HG02981 (cell line): Measurements from ENCODE around the gene E2F4.

Experiments
- ATAC-seq: cut with Tn5 transposase; IDR thresholded peaks from one replicate; pipeline ENCODE4 v1.9.1; 2021; ENCODE audit warnings: mild to moderate bottlenecking, moderate library complexity; ENCODE audit not compliant: unreplicated experiment

E2F4 gene

DNA sequence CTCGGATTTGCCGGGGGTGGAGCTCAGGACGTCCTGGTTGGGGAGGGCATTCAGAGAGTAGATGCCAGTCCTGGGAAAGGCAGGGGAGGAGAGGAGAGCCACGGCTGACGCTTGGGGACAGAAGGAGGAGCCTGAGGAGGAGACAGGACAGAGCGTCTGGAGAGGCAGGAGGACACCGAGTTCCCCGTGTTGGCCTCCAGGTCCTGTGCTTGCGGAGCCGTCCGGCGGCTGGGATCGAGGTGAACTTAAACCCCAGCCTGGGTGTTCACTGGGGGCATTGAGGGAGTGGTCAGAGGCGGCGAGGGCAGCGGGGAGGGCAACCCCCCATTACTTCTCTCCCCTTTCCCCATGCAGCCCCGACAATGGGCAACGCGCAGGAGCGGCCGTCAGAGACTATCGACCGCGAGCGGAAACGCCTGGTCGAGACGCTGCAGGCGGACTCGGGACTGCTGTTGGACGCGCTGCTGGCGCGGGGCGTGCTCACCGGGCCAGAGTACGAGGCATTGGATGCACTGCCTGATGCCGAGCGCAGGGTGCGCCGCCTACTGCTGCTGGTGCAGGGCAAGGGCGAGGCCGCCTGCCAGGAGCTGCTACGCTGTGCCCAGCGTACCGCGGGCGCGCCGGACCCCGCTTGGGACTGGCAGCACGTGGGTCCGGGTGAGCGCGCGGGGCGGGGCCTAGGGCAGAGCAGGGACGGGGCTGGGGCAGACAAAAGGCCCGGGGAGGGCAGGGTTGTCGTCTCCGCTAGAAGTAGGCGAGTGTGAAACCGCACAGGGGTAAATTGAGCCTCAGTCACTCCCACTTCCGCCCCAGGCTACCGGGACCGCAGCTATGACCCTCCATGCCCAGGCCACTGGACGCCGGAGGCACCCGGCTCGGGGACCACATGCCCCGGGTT lies 17.9 kb upstream of the E2F4 start:
- peak; percentile 39 for ATAC-seq

GRCh38 chr16:67174706-67175231 lies 17.2 kb upstream of the E2F4 start:
- ATAC-seq, result no peak

DNA sequence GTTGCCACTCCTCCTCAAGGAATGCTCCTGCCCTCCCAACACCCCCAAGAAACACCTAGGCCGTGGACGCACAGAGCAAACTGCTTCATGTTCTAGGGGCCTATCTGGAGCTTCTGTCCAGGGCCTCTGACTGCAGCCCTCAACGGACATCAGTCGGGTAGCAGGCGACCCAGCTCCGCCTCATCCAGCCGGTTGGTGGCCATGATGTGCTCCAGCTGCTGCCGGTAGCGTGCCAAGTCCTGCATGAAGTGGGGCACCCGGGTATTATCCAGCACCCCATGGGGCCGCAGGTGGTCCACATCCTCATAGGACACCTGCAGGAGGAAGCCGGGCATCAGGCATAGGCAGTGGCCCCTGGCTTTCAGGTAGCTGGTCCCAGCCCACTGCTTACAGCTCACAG lies 15.3 kb upstream of the E2F4 start:
- ATAC-seq, result no peak

DNA sequence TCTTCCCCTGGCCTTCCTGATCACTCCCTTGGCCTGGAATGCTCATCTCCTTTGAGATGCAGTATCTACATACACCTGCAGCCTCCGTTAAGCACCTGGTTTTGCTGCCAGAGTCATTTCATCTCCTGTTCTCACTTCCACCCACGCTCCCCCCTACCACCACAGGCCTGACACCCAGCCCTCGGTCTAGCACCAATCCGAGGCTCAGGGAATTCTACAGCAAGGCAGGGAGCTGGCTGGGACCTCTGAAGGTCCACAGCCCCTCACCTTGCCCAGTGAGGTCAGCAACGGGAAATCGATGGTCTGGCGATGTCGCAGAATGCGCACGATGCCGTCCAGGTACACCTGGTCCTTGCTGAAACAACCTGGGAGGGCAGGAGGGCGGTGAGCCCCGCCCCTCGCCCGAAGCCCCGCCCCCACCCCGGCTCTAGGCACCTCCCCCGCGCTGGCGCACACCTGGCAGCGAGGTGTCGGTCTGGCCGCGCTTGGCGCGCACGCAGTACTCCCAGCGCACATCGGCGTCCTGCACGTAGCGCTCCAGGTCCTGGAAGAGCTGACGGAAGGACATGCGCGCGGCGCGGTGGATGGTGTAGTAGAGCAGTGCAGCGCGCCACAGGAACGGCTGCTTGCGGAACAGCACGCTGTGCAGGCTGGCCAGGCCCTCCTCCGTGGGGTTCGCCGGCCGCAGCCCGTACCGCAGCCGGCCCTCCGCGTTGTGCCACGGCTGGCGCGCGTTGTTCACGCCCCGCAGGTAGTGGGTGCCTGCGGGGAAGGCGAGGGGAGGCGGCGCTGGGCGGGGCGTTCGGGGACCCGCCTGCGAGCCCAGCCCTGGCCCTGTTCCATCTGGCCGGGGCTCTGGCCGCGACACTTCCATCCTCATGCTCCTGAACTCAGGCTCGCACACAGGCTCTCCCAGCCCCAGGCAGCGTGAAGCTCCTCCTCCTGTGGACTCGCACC lies 13.9 kb upstream of the E2F4 start:
- no peak for ATAC-seq

- ATAC-seq, result no peak
Measured at GRCh38 chr16:67179421-67180080, 12.4 kb upstream of the E2F4 start.

DNA sequence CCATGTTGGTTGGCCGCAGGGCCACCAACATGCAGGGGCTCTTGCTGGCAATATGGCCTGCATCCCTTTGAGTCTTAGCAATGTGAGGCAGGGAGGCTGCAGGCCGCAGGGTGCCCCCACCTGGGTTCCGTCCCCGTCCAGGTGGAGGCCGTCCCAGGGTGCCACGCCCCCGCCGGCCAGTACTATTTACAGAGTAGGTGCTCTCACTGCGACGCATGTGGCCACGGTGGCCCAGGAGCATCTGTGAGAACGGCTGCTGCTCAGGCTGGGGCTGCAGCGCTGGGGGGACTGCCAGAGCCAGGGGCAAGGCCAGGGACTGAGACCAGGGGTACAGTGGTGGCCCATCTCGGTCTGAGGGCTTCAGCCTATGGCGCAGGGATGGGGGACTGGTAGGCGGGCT lies 11.8 kb upstream of the E2F4 start:
- ATAC-seq, result no peak

- no peak for ATAC-seq
Measured at GRCh38 chr16:67181346-67181745, 10.6 kb upstream of the E2F4 start.

DNA sequence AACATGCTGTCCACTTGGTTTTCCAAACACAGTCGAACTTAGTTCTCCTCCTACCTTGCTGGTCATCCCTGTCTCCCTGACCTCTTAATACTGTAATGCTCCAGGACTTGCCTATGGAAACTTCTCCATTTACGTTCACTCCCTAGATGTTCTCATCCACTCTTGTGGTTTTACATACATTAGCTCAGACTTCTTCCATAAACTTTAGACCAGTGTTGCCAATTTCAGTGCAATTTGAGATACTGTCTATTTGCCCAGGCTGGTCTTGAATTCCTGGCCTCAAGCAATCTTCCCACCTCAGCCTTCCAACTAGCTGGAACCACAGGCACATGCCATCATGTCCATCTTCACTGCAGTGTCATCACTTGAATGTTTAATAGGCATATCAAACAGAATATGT lies 9.7 kb upstream of the E2F4 start:
- no peak for ATAC-seq

GRCh38 chr16:67183284-67183626 lies 8.7 kb upstream of the E2F4 start:
- ATAC-seq, result no peak

- ATAC-seq, result peak; percentile 90
Measured at GRCh38 chr16:67183627-67184452, 8.1 kb upstream of the E2F4 start, which contains the start of gene MATCAP1. Gene MATCAP1 (minus strand): TSS chr16:67183963. CDS start chr16:67180610, 3,353 bp downstream.

DNA sequence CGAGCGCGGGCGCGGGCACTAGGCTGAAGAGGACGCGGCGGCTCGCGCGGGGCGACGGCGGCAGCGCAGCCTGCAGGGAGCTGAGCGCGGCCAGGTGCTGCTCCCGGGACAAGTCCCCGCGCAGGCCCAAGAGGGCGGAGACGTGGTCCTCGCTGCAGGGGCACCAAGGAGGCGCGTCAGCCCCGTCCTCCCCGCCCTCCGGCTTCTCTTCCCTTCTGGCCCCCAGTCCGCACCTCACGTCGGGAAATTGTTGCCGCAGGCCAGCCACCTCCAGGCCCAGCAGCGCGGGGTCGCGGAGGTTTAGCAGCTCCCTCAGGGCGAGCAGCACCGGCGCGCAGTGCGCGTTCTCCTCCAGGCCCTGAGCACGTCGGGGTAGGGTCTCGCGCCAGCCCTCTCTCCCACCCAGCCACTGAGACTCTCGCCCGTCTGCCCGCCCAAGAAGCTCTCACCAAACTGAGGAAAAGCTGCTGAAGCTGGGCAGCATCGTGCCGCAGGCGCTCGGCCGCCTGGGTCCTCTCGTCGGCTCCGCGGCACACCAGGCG lies 7.4 kb upstream of the E2F4 start:
- ATAC-seq, result peak; percentile 2

GRCh38 chr16:67184995-67185650 lies 6.8 kb upstream of the E2F4 start:
- ATAC-seq, result no peak

GRCh38 chr16:67185651-67186134 lies 6.3 kb upstream of the E2F4 start:
- no peak for ATAC-seq

GRCh38 chr16:67186550-67186950 lies 5.4 kb upstream of the E2F4 start:
- no peak for ATAC-seq

DNA sequence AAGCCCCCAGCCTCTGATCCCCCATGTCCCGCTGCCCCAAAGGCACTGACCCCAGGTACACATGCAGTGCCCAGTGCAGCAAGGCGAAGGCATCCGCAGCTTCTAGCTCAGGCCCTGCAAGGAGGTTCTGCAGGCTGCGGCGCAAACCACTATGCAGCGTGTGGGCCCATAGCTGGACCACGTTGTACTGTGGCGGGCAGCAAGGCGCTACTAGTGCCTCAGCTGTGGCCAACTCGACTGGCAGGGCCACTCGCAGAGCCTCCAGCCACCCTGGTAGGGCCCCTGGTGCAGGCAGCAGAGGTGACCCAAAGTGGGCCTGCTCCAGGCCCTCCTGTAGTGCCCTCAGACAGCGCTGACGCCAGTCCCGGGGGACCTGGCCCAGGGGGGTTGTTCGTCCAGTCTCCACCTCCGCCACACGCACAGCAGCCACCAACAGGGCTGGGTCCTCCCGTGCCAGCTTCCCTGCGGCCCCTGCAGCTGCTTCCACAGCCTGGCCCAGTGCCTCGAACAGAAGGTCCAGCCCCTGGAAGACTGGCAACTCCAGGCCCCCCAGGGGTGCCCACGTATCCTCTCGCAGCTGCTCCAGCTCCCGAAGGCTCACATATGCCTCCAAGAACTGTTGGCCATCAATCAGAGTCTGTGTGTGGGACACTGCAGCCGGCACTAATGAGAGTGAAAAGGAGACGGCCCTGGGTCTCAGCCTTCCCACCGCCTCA lies 4.6 kb upstream of the E2F4 start:
- ATAC-seq, result no peak

DNA sequence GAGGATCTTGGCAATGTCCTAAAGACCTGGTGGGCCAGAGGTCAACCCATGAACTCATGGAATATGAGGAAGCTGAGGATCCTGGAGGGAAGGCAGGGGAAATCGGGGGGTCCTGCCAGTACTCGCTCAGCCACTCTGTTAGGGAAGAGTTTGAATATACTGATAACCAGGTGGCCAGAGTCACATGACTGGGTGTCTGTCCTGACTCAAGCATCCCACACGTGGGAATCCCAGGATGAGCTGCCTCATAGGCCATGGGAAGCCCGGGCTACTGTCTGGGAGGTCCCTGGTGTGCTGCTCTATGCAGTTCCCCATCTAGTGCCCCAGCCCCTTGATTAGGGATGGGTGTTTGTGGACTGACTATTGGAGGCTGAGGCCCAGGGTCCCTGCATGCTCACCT lies 3.6 kb upstream of the E2F4 start:
- no peak for ATAC-seq

- ATAC-seq, result no peak
Measured at GRCh38 chr16:67188798-67189197, 3.2 kb upstream of the E2F4 start.

DNA sequence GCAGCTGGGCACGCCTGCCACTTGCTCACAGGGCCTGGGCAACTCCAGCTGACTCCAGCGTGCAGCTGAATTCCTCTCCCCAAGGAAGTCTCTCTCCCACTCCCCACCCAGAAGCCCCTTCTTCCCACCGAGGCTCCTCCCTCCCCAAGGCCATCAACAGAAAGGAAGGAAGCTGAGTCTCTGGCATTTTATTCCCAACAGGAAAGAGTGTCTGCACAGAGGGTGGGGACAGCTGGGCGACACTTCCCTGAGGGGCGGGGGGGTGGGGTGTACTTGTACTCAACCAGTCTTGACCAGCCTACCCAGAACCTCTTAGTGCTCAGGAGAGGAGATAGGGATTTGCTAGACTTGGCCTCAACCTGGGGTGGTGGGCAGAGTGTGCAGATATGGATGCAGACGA lies 1.9 kb upstream of the E2F4 start, which contains the start of gene EXOC3L1:
Gene EXOC3L1 (minus strand): TSS at position 96 of the 400 bp plus-strand sequence. CDS start 460 bp downstream, outside the sequence.
- ATAC-seq, result no peak
